Subcutaneous adipose tissue (tissue), 4 donors: ENCODE results near the gene TUBB8B. TPM values are rescaled to one million over a fixed set of nuclear protein-coding genes. Genes with fewer than 3 reads are reported as not detected.
"Not testable (repeated sequence)": the region's sequence is repeated elsewhere in the genome, so short reads cannot be mapped to it uniquely, and the experiment has no call there.

Source experiments
- small RNA-seq: library from RNA; depleted of rRNA; stranded (forward); fragments of <200 nt; gene quantifications from one replicate; pipeline ENCODE3, GENCODE V24; 2016
- total RNA-seq, 4 donors: library from RNA; depleted of rRNA; stranded (reverse); fragments of >200 nt; gene quantifications; one replicate each; pipeline ENCODE4 v1.1.0, GENCODE V29; 2016
- TF ChIP-seq, protein P1 (sequence below): fragments of 450-650 bp; IDR thresholded peaks from one replicate; pipeline ENCODE4 v1.5.1; 2016; ENCODE audit warnings: low read depth, mild to moderate bottlenecking, control low read depth, antibody characterized with exemption, moderate library complexity

TUBB8B gene
- total RNA-seq = under 1 TPM in 1 of 4 donors, not detected in 3; 0.75 TPM

DNA sequence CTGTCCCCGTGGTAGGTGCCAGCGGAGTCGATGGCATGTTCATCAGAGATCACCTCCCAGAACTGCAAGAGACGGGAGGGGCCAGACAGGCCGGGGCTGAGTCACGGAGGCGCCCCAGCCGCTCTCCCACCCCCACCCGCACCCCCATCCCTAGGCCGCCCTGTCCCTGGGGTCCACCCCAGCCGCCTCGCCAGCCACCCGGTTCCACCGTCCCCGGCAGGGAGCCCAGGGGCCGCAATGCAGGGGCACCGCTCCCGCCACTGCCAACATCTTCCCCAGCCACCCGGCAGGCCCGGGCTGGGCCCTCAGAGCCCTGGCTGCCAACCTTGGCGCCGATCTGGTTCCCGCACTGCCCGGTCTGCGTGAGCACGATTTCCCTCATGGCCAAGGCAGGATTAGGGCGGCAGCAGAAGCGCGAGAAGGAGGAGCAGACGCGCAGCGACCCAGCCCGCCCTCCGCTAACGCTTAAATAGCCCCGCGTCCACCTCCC, at the start of gene TUBB8B:
Gene TUBB8B, minus strand, starts transcription at position 440 of the 490 bp plus-strand sequence. Its CDS starts 58 bp downstream, at position 382.
- TF ChIP-seq, protein P1, sequence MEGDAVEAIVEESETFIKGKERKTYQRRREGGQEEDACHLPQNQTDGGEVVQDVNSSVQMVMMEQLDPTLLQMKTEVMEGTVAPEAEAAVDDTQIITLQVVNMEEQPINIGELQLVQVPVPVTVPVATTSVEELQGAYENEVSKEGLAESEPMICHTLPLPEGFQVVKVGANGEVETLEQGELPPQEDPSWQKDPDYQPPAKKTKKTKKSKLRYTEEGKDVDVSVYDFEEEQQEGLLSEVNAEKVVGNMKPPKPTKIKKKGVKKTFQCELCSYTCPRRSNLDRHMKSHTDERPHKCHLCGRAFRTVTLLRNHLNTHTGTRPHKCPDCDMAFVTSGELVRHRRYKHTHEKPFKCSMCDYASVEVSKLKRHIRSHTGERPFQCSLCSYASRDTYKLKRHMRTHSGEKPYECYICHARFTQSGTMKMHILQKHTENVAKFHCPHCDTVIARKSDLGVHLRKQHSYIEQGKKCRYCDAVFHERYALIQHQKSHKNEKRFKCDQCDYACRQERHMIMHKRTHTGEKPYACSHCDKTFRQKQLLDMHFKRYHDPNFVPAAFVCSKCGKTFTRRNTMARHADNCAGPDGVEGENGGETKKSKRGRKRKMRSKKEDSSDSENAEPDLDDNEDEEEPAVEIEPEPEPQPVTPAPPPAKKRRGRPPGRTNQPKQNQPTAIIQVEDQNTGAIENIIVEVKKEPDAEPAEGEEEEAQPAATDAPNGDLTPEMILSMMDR = not testable (repeated sequence)

Small RNA genes lying within 50 kb of the gene (small RNA-seq; reads per million reads assigned to genes)
- gene AP001005.2 = not detected

Other genes starting within 250 kb of the TUBB8B start
- gene USP14, start 108.9 kb upstream of the TUBB8B start, total RNA-seq = 10 to 100 TPM; 33.9 to 90.3 (median 42.8) TPM
- 10 to 100 TPM; 50.3 to 69.7 (median 63.4) TPM for gene THOC1, start 218.4 kb upstream of the TUBB8B start, total RNA-seq